ENCODE results near the gene UBA5.
A peak's percentile ranks its signal among the peaks of the same experiment; 100 is the strongest.
"Not testable (repeated sequence)": the region's sequence is repeated elsewhere in the genome, so short reads cannot be mapped to it uniquely, and the experiment has no call there.

Gene UBA5

DNA sequence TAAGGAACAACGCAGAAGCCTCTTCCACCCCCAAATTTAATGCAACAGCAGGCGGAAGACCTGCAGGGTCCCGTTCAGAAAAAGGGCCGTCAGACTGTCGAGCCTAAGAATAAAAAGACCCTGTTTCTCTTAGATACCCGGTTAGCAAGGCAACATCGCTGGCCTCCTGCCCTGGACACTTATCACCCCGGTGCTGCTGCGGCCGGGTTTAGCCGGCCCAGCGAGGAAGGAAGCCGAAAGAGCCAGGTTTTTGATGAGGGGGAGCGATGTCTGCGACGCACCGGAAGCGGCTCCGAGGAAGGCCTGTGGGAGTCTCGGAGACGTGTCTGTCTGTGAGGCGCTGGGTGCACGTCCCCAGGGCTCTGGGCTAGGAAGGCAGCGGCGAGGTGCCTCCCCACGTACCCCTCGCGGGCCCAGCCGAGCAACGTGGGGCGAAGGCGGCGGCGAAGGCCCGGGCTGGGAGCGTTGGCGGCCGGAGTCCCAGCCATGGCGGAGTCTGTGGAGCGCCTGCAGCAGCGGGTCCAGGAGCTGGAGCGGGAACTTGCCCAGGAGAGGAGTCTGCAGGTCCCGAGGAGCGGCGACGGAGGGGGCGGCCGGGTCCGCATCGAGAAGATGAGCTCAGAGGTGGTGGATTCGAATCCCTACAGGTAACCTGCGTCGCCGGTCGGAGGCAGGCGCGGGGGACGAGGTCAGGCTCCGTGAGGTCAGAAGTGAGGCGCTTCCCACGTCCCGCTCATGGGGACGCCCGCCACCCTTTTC is at the start of gene UBA5:
Gene UBA5, plus strand, starts transcription at position 278 of the 759 bp plus-strand sequence. Its CDS starts 209 bp downstream, at position 487.
- DNase-seq, result peak; percentile 66

DNA sequence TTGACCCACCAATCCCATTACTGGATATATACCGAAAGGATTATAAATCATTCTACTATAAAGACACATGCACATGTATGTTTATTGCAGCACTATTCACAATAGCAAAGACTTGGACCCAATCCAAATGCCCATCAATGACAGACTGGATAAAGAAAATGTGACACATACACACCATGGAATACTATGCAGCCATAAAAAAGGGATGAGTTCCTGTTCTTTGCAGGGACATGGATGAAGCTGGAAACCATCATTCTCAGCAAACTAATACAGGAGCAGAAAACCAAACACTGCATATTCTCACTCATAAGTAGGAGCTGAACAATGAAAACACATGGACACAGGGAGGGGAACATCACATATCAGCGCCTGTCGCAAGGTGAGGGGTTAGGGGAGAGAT is 44.8 kb upstream of the UBA5 start:
- DNase-seq, result not testable (repeated sequence)

- DNase-seq, result no peak
Measured at GRCh38 chr3:132615881-132616280, 44.2 kb upstream of the UBA5 start.

DNA sequence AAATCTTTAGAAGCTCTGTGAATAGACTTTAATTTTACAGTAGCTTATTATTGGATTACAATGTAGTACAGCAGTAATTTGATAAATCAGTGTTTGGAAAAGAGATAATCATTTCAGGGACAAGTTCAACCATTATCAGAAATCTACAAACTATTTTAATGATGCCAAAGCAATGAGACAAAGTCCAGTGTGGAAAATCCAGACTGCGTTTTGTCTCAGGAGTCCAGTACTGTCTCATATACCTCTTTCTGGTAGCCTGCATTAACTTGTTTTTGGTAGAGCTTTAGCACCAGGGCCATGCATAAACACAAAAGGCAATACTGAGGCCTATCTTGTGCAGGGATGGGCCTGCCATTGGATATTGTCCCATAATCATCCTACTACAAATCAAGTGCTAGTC is 43.3 kb upstream of the UBA5 start:
- DNase-seq, result no peak

- no peak for DNase-seq
Measured at GRCh38 chr3:132622148-132622547, 38.0 kb upstream of the UBA5 start.

GRCh38 chr3:132622761-132623160 is 37.4 kb upstream of the UBA5 start:
- DNase-seq, result no peak

- DNase-seq, result no peak
Measured at GRCh38 chr3:132623646-132624045, 36.5 kb upstream of the UBA5 start.

DNA sequence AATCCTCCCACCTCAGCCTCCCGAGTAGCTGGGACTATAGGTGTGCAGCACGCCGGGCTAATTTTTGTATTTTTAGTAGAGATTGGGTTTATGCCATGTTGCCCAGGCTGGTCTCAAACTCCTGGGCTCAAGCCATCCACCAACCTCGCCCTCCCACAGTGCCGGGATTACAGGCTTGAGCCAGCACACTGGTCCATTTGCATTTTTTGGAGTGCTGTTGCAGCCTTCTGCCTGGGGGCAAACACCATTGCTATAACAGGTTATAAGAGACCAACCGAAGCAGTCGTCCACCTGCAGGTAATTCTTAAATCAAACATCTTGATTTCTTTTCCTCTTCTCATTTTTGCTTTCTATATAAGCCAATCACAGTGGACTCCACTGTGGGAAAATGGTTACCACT is 35.3 kb upstream of the UBA5 start:
- no peak for DNase-seq

DNA sequence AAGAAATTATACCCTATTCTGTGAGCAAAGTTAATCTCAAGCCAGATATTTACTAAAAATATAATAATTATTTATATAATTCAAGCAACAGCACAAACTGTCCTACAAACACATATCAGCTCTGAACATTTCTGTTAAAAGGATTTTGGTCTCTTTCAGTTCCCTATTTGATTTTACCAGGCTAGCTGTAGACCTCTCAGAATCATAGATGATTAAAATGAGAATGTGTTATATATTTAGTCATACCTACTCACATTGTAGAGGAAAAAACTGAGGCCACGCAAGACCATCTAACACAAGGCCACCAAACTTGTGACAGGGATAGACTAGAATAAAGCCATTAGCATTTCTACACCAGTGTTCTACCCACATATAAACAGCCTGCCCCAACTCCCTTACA is 34.5 kb upstream of the UBA5 start:
- DNase-seq, result no peak

- no peak for DNase-seq
Measured at GRCh38 chr3:132626955-132627354, 33.2 kb upstream of the UBA5 start.

- no peak for DNase-seq
Measured at GRCh38 chr3:132628157-132628556, 32.0 kb upstream of the UBA5 start.

- DNase-seq, result no peak
Measured at GRCh38 chr3:132629928-132630327, 30.2 kb upstream of the UBA5 start.

DNA sequence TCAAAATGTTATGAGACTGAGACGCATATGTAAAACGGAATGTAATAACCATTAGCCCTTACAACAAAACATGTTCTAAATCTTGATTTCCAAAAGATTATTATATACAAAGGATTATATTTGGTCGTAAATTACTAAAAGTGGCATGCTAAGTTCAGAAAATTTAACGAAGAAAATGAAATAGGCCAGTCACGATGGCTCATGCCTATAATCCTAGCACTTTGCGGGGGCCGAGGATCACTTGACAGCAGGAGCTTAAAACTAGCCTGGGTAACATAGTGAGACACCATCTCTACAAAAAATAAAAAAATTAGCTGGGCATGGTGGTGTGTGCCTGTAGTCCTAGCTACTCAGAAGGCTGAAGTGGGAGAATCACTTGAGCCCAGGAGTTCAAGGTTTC is 29.5 kb upstream of the UBA5 start:
- DNase-seq, result no peak

- DNase-seq, result no peak
Measured at GRCh38 chr3:132635052-132635451, 25.1 kb upstream of the UBA5 start.

GRCh38 chr3:132637590-132637989 is 22.5 kb upstream of the UBA5 start:
- DNase-seq, result no peak

DNA sequence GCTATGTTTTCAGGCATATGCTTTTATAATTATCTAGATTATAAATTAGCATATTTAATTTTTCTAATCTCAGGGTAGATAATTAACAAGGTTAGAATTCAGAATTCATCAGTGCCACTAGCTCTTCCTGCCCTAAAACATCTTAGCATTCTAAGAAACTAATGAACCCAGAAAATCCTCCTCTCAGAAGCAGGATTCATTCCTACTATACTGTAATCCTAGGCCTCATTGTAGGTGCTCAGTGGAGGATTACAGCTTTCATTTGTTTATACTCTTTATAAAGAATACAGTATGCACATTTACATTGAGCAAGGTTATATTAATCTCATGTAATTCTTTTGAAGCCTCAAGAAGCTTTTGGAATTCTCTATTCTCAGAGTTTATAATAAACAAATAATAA is 21.4 kb upstream of the UBA5 start:
- no peak for DNase-seq

GRCh38 chr3:132641427-132641826 is 18.7 kb upstream of the UBA5 start:
- DNase-seq, result not testable (repeated sequence)

- no peak for DNase-seq
Measured at GRCh38 chr3:132641837-132642538, 18.1 kb upstream of the UBA5 start.

DNA sequence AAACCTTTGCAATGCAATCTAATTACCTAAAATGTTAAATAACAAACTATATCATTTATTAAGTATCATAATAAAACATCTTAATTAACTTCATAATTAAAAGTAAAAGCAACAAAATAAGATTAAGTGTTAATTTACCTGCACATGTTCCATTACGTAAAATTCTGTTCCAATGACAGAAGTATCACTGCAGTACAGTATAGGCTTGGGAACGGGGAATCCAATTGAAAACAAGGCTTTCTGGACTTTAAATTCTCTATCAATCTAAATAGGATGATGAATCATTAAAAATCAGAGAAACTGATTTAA is 17.6 kb upstream of the UBA5 start:
- no peak for DNase-seq

DNA sequence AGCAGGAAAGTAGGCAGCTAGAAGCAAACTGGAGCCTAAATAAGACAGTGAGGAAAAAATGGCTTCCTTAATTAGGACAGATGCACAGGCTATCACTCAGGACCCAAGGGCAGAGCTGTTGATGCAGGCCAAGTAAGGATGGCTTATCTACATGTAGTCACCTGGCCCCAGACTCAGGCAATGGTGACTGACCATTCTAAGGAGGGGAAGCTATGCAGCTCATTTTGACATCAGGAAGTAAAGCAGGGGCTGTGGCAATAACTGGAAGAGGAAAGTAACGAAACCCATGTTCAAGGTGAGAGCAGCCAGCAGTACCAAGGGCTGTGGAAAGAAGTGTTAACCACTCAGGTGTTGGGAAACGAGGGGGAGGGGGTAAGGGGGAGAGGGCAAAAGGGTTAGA is 16.8 kb upstream of the UBA5 start:
- no peak for DNase-seq

DNA sequence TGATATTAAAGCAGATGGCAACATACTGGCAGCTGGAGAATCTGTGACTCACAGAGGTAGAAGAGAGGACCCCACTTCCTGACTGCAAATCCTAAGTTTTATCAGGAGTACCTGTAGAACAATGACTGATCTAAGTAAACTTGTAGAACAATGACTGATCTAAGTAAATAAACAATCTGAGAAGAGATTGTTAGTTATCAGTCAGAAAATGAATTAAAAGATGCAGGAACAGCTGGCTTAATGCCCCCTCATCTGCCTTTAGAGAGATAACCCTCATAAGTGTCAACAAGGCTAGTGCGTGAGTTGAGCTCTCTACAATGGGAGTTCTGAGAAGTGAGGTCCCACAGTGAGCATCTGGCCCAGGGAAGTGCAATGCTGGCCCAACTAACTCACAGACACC is 15.1 kb upstream of the UBA5 start:
- DNase-seq, result no peak

DNA sequence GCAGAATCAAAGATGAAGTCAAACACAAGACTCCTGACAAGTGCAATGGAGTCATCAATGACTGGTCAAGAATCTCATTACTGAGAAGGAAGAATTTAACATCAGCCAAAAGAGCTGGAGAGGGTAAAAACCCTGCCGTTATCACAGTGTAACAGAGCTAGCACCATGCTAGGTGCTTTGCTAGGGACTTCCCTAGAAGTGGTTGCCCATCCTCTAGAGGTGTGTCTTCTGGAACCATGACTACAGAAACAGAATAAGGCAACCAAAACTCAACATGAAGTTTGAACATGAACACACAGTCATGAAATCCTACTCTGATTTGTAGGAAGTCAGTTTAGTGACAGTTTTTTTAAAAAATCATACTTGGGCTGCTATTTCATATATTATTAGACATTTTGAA is 10.0 kb upstream of the UBA5 start:
- no peak for DNase-seq

DNA sequence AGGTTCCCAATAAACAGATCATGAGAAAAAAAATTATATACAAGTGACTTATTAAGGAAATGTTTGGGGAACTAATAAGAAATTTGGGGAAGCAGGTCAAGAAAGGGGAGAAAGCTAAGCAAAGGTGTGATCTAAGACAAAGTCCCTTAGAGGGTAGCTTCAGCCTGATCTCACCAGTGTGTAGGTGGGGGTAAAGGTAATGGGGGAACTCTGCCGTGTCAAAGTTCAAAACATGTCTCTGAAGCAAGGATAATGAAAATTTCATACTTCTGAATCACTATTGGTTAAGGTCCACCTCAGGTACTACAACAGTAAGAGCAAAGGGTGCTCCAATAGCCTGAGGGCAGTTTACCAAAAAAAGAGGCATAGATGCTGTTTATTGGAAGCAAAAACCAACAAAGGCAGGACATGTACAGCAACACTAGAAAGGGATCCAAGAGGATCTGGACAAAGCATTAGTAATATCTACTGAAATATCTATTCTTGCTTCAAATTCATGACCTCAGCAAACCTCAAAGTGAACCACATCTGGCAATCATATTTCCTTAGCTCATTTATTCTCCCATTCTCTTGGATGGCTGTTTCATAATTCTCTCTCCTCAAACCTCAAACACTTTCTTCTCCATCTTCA is 7.4 kb upstream of the UBA5 start:
- no peak for DNase-seq

DNA sequence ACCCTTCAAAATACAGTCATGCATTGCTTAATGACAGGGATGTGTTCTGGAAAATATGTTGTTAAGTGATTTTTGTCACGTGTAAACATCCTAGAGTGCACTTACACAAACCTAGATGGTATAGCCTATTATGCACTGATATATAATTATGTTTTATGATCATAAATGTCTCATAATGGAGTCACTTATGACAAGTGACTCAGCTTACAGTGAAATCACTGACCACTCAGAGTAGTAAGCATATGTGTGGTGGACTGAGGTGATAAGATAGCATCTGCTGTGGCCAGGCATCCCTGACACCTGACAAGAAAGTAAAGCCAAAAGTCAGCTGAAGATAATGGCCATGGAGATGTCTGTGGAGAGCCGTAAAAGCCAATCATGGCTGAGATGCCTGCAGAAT is 5.9 kb upstream of the UBA5 start:
- no peak for DNase-seq

Data from activated effector memory CD4-positive, alpha-beta T cell treated with Interleukin-2 at 50 U/mL for 16 hours (primary cell).